ENCODE data around the gene ASTE1. TPM values are rescaled to one million over a fixed set of nuclear protein-coding genes. Genes with fewer than 3 reads are reported as not detected.

The ASTE1 gene
- total RNA-seq, 2 experiments from 2014 or later: 8.5 to 10.3 TPM

DNA sequence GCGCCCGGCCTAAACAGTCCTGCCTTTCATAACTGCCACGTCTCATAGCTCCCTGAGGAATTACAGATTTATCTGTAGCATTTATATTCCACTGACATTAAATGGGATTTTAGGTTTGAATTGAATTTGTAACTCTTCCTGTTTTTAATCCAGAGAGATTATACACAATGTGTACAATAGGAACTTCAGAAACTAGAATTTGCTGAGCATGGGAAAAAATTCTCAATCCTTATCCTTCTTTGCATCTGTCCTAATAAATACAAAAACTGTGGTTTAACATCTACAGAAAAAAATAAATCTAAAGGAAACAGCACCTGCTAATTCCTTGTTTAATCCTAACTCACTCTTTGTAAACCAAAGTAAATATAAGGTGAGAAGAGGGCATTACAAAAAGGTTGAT, 2.2 kb upstream of the ASTE1 start:
- intact Hi-C loops (cut with micrococcal nuclease): no loop called here
- H3K9me3 Mint-ChIP-seq: no peaks in the 10 kb centered on the region
- ChIA-PET CTCF (no interaction called here), POLR2A (no interaction called here)
- no peak for DNase-seq
- peaks cover 26% of the 10 kb centered on the region for H3K4me1 Mint-ChIP-seq (ENCODE audit: low read depth)
- TF ChIP-seq, protein P1, sequence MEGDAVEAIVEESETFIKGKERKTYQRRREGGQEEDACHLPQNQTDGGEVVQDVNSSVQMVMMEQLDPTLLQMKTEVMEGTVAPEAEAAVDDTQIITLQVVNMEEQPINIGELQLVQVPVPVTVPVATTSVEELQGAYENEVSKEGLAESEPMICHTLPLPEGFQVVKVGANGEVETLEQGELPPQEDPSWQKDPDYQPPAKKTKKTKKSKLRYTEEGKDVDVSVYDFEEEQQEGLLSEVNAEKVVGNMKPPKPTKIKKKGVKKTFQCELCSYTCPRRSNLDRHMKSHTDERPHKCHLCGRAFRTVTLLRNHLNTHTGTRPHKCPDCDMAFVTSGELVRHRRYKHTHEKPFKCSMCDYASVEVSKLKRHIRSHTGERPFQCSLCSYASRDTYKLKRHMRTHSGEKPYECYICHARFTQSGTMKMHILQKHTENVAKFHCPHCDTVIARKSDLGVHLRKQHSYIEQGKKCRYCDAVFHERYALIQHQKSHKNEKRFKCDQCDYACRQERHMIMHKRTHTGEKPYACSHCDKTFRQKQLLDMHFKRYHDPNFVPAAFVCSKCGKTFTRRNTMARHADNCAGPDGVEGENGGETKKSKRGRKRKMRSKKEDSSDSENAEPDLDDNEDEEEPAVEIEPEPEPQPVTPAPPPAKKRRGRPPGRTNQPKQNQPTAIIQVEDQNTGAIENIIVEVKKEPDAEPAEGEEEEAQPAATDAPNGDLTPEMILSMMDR (IDR thresholded peaks at IDR 0.05): no peak
- no peaks in the 10 kb centered on the region for H3K27me3 Mint-ChIP-seq
- ATAC-seq: no peak
- no peak overlapping the region for H3K27ac Mint-ChIP-seq
- peaks cover 16% of the 10 kb centered on the region for H3K36me3 Mint-ChIP-seq (ENCODE audit: low read depth)
- no peak overlapping the region for H3K4me3 Mint-ChIP-seq

DNA sequence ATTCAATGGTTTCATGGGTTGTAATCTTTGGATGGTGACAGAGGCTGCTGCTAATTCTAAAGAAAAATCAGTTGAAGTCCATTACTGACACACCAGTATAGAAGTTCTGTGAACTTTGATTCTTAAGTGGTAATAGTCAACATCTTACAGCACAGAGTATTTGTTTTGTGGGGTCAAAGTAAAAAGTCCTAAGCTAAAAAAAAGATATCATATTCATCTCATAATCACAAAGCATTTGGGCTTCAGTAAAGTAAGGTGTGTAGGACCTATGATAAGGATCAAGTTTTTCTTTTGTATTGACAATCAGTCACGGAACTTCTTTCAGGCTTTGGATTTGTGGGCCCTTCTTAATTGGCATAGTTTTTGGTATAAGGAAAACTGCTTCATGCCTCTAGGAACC, 1.1 kb downstream of the ASTE1 start:
- H3K36me3 Mint-ChIP-seq (ENCODE audit: low read depth): peaks cover 30% of the 10 kb centered on the region
- DNase-seq (no peak), ATAC-seq (no peak)
- TF ChIP-seq, protein P1 (IDR thresholded peaks at IDR 0.05): no peak
- H3K4me3 Mint-ChIP-seq: peak overlapping the region; percentile 78
- H3K4me1 Mint-ChIP-seq (ENCODE audit: low read depth): peaks cover 52% of the 10 kb centered on the region
- no peaks in the 10 kb centered on the region for H3K9me3 Mint-ChIP-seq
- intact Hi-C loops (cut with micrococcal nuclease): no loop called here
- POLR2A ChIA-PET: interaction anchor here (1.0 to 2.0 kb wide), 7 partner anchors 9 to 132 kb away, joined by 3 to 9 read pairs (median 4); partner anchors contain the start of gene ATP2C1
- CTCF ChIA-PET: interaction anchor here (1.4 to 2.6 kb wide), 3 partner anchors 10 to 266 kb away, joined by 4 to 11 read pairs (median 7); partner anchors contain the start of gene ATP2C1
- peak overlapping the region; percentile 94 for H3K27ac Mint-ChIP-seq
- H3K27me3 Mint-ChIP-seq: no peaks in the 10 kb centered on the region

DNA sequence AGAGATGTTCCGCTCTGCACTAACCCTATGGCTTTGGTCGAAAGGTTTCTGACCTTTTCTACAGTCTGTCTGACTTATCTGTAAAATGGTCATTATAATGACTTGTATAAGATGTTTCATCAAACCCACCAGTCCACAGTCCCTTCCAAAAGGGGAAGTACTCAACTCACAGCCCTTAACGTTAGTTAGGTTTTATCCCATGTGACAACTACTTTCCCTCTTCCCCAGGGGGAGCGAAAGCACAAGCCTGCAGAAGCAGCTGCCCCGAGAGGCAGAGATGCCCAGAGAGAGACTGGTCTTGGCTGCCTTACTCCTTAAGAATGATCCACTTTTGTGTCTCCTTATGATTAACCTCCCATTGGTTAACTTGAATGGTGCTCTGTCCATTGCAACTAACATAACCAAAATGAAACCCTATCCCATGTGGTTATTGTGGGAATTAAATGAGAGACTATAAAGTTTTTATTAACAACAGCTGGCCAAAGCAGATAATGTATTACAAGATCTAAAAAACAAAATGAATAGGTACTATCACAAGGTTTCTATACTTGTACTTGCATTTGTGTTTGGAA, 6.4 kb downstream of the ASTE1 start:
- POLR2A ChIA-PET: interaction anchor here (0.6 kb wide), 1 partner anchor 366 kb away, joined by 3 read pairs; no protein-coding TSS in a partner anchor
- ATAC-seq: peak; percentile 30
- Mint-ChIP-seq H3K4me3 (peak overlapping the region; percentile 28), H3K36me3 (ENCODE audit: low read depth) (peaks cover 48% of the 10 kb centered on the region), H3K27me3 (no peaks in the 10 kb centered on the region), H3K4me1 (ENCODE audit: low read depth) (peaks cover 59% of the 10 kb centered on the region), H3K27ac (no peak overlapping the region), H3K9me3 (no peaks in the 10 kb centered on the region)
- TF ChIP-seq, protein P1 (IDR thresholded peaks at IDR 0.05): no peak
- no peak for DNase-seq
- intact Hi-C loops (cut with micrococcal nuclease): no loop called here
- CTCF ChIA-PET: interaction anchor here (1.0 to 3.2 kb wide), 2 partner anchors 13 to 14 kb away, joined by 3 to 9 read pairs; no protein-coding TSS in a partner anchor

DNA sequence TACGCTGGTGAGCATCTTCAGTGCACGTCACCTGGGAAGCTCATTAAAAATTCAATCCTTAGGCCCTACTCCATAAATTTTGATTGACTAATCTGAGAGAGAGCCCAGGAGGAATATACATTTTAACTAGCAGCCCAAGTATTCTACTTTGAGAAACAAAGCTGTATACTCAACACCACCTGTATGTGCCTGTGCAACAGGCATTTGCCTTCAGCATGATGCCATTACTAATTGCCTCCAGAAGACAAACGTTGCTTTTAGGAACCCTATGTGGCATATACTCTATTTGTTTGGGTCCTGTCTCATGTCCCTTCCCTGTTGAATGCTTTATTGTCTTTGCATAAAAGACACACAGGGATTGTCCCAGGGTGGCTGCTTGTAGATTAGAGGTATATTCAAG, 7.7 kb downstream of the ASTE1 start:
- ChIA-PET POLR2A (no interaction called here), CTCF (interaction anchor here (1.0 to 3.2 kb wide), 2 partner anchors 13 to 14 kb away, joined by 3 to 9 read pairs; no protein-coding TSS in a partner anchor)
- H3K27ac Mint-ChIP-seq: no peak overlapping the region
- TF ChIP-seq, protein P1 (IDR thresholded peaks at IDR 0.05): no peak
- H3K36me3 Mint-ChIP-seq (ENCODE audit: low read depth): peaks cover 44% of the 10 kb centered on the region
- intact Hi-C loops (cut with micrococcal nuclease): no loop called here
- ATAC-seq (no peak), DNase-seq (no peak)
- no peaks in the 10 kb centered on the region for H3K9me3 Mint-ChIP-seq
- H3K4me3 Mint-ChIP-seq: no peak overlapping the region
- peaks cover 46% of the 10 kb centered on the region for H3K4me1 Mint-ChIP-seq (ENCODE audit: low read depth)
- H3K27me3 Mint-ChIP-seq: no peaks in the 10 kb centered on the region

DNA sequence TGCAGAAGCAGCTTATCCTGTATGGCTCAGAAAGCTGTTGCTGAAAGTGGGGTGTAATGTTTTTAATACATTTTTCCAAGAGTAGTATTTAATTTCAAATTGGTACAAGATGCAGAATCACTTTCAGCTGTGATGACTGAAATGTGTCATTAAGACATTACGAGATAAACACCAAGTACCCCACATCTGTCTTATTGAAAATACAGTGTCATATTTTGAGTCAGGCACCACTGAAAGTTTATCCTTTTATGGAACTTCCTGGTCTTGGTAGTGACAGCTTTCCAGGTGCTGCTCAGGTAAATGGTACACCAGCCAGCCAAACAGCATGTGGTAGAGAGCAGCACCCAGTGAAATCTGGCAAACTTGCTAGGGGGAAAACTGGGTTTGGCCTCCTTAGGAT, 16.9 kb downstream of the ASTE1 start:
- ChIA-PET POLR2A (interaction anchor here (0.6 to 0.7 kb wide), 2 partner anchors 8 to 80 kb away, joined by 3 read pairs; no protein-coding TSS in a partner anchor), CTCF (no interaction called here)
- intact Hi-C loops (cut with micrococcal nuclease): no loop called here
- Mint-ChIP-seq H3K27me3 (no peaks in the 10 kb centered on the region), H3K4me3 (no peak overlapping the region), H3K4me1 (ENCODE audit: low read depth) (peaks cover 8% of the 10 kb centered on the region), H3K36me3 (ENCODE audit: low read depth) (peaks cover 50% of the 10 kb centered on the region), H3K9me3 (no peaks in the 10 kb centered on the region), H3K27ac (no peak overlapping the region)
- DNase-seq (no peak), ATAC-seq (no peak)
- TF ChIP-seq, protein P1 (IDR thresholded peaks at IDR 0.05): no peak
